Stimulated activated CD4-positive, alpha-beta T cell treated with anti-CD3 and anti-CD28 coated beads, Interleukin-1b, Interleukin-23, amount 100 ng/mL, for 24 hours (primary cell): ENCODE data around the gene FMN1.

ENCODE experiments used
- DNase-seq, 4 experiments: peaks; one replicate each; pipeline ENCODE4 v3.0.0-alpha.2; 2020; ENCODE audit warnings: low read depth in 4 of 4, low spot score in 1 of 4

FMN1 gene

DNA sequence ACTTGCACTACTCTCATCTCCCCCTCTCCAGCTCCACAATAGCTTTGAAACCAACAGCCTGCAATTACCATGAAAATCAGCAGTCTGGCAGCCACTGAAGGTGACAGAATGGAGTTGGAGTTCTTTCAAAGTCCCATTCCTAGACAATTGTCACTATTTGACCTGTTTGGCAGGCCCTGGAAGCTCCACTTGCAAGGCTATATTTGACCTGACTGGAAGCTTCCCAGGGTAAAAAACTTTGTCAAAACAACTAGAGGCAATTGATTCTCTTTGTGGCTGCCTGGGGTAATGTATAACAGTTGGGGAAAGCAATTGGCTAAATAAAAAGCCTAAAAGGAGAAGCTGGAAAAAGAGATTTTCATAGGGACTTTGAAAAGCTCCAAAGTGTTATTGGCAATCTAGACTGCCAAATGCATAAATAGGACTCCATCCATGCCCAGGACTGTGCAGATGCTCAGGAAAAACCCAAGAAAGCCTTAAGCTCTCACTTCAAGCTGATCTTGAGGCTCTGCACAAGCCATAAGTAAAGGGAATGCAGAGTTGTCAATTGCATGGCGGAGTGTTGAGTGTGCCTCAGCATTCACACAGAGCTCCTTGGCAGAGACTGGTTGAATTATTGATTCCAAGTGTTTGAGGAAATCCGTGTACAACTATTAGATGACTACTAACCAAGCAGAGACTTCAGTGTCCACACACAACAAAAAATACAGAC is 458.4 kb downstream of the FMN1 start:
- DNase-seq = no peak

GRCh38 chr15:32733281-32733680 is 461.2 kb downstream of the FMN1 start:
- DNase-seq = no peak

GRCh38 chr15:32732574-32733157 is 461.8 kb downstream of the FMN1 start:
- DNase-seq = no peak

DNA sequence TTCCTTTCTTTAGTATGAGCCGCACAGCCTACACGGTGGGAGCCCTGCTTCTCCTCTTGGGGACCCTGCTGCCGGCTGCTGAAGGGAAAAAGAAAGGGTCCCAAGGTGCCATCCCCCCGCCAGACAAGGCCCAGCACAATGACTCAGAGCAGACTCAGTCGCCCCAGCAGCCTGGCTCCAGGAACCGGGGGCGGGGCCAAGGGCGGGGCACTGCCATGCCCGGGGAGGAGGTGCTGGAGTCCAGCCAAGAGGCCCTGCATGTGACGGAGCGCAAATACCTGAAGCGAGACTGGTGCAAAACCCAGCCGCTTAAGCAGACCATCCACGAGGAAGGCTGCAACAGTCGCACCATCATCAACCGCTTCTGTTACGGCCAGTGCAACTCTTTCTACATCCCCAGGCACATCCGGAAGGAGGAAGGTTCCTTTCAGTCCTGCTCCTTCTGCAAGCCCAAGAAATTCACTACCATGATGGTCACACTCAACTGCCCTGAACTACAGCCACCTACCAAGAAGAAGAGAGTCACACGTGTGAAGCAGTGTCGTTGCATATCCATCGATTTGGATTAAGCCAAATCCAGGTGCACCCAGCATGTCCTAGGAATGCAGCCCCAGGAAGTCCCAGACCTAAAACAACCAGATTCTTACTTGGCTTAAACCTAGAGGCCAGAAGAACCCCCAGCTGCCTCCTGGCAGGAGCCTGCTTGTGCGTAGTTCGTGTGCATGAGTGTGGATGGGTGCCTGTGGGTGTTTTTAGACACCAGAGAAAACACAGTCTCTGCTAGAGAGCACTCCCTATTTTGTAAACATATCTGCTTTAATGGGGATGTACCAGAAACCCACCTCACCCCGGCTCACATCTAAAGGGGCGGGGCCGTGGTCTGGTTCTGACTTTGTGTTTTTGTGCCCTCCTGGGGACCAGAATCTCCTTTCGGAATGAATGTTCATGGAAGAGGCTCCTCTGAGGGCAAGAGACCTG is 463.5 kb downstream of the FMN1 start:
- no peak for DNase-seq

- no peak for DNase-seq
These were observed 464.7 kb downstream of the FMN1 start for GRCh38 chr15:32729700-32730395.

DNA sequence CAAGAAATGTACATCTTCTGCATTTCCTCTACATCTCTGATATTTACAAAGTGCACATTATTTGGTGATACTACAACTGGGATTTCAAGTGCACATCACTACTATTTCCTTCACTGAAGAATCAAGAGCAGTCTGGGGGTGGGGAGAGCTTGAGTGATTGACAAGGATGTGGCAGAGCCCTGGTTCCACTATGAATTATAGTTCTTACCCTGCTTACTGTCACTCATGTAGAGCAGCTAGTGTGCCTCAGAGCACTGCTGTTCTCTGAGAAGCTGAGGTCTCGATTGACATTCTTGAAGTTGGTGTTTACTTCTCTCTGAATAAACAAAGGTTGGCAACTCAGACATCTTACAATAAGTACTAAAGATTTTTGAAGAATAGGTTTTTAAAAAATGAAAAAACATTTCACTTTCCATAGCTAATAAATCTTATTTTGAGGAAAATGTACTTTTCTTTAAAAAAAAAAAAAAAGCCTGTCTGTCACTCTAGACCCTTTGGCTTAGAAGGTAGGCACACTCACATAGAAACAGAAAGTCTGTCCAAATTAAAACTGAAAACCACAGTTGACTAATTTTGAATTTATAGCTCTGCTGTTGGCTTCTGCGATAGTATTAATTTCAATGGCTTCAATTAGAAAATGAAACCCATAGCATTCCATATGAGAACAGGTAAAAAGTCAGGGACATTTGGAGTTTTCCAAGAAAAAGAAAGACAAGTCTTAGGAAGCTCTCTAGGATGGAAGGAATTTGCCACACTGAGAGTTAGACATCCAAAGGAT is 471.2 kb downstream of the FMN1 start:
- no peak for DNase-seq

GRCh38 chr15:32722136-32722535 is 472.4 kb downstream of the FMN1 start:
- DNase-seq = no peak

DNA sequence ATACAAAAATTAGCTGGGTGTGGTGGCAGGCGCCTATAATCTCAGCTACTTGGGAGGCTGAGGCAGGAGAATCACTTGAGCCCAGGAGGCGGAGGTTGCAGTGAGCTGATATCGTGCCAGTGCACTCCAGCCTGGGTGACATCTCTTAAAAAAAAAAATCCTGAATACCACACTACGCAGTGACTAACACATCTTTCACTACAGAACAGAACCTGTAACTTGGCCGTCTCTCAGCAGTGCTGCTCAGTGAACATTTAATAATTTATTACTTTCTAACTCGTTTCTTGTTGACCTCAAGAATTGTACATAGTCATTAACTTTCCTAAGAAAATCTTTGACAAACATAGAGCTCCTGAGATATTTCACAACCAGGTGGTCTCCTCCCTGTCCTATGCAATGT is 472.9 kb downstream of the FMN1 start:
- no peak for DNase-seq

DNA sequence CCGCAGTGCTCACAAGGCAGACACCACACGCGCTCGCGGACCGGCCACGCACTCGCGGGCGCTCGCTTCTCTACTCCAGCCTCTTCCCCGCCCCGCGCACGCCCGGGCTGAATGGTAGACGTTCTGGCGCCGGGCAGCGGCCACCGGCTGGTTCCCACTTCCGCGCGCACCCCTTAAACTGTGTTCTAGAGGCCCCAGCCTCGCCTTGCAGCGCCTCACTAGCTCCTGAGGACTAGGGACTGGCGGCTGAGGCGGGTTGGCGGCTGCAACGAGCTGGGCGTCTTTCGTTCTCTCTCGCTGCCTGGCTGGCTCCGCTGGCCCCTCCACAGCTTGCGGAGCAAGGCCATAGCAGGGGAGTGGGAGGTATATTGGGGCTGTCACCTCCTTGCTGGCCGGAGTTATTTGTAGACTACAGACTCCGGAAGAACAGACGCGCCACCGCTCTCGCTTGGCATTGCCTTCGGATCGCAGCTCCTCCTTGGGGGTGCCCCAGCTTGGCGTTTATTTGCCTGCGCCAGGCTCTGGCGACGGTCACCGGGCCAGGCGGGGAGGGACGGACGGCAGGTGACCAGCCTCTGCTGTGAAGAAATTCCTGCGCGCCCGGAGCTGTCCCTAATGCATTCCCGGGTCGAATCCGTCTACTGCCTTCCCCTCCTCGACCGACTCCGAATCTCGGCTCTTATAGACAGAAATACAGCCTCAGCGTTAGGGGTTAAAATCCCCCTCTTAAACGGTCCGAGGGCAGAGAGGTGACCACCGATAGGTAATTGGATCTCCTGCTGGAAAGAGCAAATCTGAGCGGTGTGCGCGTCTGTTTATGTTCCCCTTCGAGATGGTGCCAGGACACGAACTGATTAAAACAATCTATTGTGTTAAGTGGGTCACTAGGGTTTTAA is 475.4 kb downstream of the FMN1 start:
- DNase-seq = no peak

GRCh38 chr15:32718227-32718820 is 476.2 kb downstream of the FMN1 start:
- no peak for DNase-seq

GRCh38 chr15:32717426-32718226 is 476.9 kb downstream of the FMN1 start, which contains the start of gene GREM1:
Gene GREM1, plus strand, starts transcription at chr15:32718004. Its CDS starts 12,687 bp downstream, at chr15:32730691.
- DNase-seq = no peak

DNA sequence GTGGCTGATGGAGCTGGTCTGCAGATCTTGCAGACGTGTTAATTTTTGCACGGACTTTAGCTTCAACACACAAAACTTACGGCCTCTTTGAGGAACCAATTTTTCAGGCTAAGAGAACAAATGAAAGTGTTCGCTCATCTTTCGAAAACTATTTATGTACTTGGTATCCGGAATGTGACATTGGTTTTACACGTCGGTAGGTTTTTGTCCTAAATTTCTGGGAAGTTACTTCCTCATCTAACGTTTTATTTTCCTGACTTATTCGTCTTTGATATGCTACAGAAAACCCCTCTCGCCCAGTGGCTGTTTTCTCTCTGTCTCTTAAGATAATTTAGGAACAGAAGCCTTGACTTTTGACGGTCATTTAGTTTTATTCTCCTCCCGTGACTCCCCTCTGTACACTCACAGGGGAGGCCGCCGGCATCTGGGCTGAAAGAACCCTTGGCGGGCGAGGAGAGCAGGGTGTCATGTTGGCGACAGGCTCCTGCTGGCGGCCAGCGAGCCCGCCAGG is 477.5 kb downstream of the FMN1 start:
- DNase-seq = no peak

GRCh38 chr15:32716216-32716914 is 478.1 kb downstream of the FMN1 start:
- DNase-seq = no peak
